GM12878 (cell line): Measurements from ENCODE around the gene UNC5CL. TPM values are rescaled to one million over a fixed set of nuclear protein-coding genes. Genes with fewer than 3 reads are reported as not detected.

Source experiments
- BMI1 ChIP-seq: fragments of 450-650 bp; IDR thresholded peaks from 2 replicates; pipeline ENCODE4 v1.6.1; 2016; ENCODE audit warnings: mild to moderate bottlenecking, moderate library complexity, borderline replicate concordance
- EZH2 ChIP-seq: IDR thresholded peaks from 2 replicates; pipeline ENCODE4 v1.6.1; 2012; ENCODE audit warnings: low read depth, mild to moderate bottlenecking, control low read depth, inconsistent platforms, low read length, borderline replicate concordance; ENCODE audit not compliant: control insufficient read depth
- MYC ChIP-seq: IDR thresholded peaks from 2 replicates; pipeline ENCODE4 v1.6.1; 2011; ENCODE audit warnings: mild to moderate bottlenecking, low read length, moderate library complexity, inconsistent platforms; ENCODE audit not compliant: insufficient read depth, insufficient replicate concordance, insufficient read length, severe bottlenecking
- NFXL1 ChIP-seq: fragments of 450-650 bp; IDR thresholded peaks from 2 replicates; pipeline ENCODE4 v1.6.1; 2017; ENCODE audit warnings: antibody characterized with exemption, mild to moderate bottlenecking, borderline replicate concordance
- TBL1XR1 ChIP-seq: IDR thresholded peaks from 2 replicates; pipeline ENCODE4 v1.6.1; 2012; ENCODE audit warnings: low read depth, low read length, improper control_type of control experiment
- TCF7 ChIP-seq: IDR thresholded peaks from 2 replicates; pipeline ENCODE4 v1.6.1; 2014; ENCODE audit warnings: antibody characterized with exemption, borderline replicate concordance
- polyA plus RNA-seq, 11 experiments: library from polyadenylated mRNA; depleted of rRNA in 4 of 11; unstranded in 6 of 11; stranded (reverse) in 5 of 11; fragments of >200 nt; fragmentation: Nextera tagmentation in 4 of 11; fragmentation: Illumina TruSeq in 1 of 11; extraction: Ambion mirVana in 4 of 11; extraction: Trizol in 1 of 11; gene quantifications; 1 replicate in 1 of 11; 2 replicates in 10 of 11; pipeline versions ENCODE4 v1.2.1 to v1.2.3, GENCODE V29; 2011 to 2016; ENCODE audit warnings: inconsistent platforms in 2 of 11, missing spikeins in 2 of 11, low read depth in 1 of 11
- total RNA-seq, 4 experiments: library from RNA; depleted of rRNA in 3 of 4; stranded (reverse); fragments of >200 nt in 3 of 4; fragmentation: Illumina TruSeq in 1 of 4; extraction: Trizol in 1 of 4; gene quantifications; 2 replicates each; pipeline versions ENCODE4 v1.2.1 to v1.2.3, GENCODE V29; 2013 to 2021
- TF ChIP-seq, protein P1 (sequence below): fragments of 450-650 bp; IDR thresholded peaks from 2 replicates; pipeline ENCODE4 v1.6.1; 2017; ENCODE audit warnings: mild to moderate bottlenecking, low read depth, inconsistent platforms; ENCODE audit not compliant: poor library complexity, severe bottlenecking
- TF ChIP-seq, protein P2 (sequence below): fragments of 450-650 bp; IDR thresholded peaks from 2 replicates; pipeline ENCODE4 v1.6.1; 2017; ENCODE audit warnings: antibody characterized with exemption, mild to moderate bottlenecking, moderate library complexity
- TF ChIP-seq, protein P3 (sequence below): fragments of 450-650 bp; IDR thresholded peaks from 2 replicates; pipeline ENCODE4 v1.6.1; 2017; ENCODE audit warnings: mild to moderate bottlenecking, moderate library complexity
- TF ChIP-seq, protein P4 (sequence below): IDR thresholded peaks from 2 replicates; pipeline ENCODE4 v1.6.1; 2012; ENCODE audit warnings: improper control_type of control experiment, low read depth, low read length; ENCODE audit not compliant: insufficient replicate concordance
- TF ChIP-seq, protein P5 (sequence below): fragments of 450-650 bp; IDR thresholded peaks from 2 replicates; pipeline ENCODE4 v1.6.1; 2017; ENCODE audit warnings: borderline replicate concordance

Gene UNC5CL
- total and polyA plus RNA-seq, 10 of the 15 experiments (the other 5 are each of a cell fraction or from before 2014, with no cell fraction given), result 0.11 to 1.2 (median 0.46) TPM; not detected in 1

DNA sequence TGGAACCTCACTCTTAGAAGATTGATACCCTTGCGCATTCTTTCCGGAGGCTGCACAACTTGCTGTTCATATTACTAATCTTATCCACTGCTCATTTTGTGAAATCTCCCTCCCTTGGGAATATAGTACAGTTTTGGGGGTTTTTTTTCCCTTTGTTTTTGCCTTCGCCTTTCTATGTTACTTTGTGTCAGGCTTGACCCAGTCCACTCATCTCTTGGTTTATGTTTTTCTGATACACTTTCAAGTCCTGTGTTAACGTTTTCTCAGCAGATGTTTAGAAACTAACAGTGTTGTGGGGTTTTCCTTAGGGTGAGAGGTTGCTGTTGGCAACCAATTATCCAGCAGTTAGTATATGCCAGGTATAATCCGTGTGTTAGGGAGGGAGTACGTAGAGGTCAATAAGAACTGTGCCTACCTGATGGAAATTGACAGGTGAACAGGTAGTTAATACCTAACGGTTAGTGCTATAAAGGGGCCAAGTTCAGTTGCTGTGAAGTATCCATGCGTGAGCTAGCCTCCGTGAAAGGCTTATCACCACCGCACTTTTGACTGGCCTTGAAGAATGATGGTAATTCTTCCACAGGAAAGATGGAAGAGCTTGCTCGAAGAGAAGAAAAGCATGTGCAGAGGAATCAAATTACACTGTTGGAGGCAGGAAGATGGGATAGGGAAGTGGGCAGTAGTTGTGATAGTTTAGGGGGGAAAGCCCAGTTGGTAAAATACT is 35.1 kb upstream of the UNC5CL start (continued):
- TF ChIP-seq BMI1, result peak; percentile 63; the same call in 1 of the 2 replicates
- TF ChIP-seq, protein P1, sequence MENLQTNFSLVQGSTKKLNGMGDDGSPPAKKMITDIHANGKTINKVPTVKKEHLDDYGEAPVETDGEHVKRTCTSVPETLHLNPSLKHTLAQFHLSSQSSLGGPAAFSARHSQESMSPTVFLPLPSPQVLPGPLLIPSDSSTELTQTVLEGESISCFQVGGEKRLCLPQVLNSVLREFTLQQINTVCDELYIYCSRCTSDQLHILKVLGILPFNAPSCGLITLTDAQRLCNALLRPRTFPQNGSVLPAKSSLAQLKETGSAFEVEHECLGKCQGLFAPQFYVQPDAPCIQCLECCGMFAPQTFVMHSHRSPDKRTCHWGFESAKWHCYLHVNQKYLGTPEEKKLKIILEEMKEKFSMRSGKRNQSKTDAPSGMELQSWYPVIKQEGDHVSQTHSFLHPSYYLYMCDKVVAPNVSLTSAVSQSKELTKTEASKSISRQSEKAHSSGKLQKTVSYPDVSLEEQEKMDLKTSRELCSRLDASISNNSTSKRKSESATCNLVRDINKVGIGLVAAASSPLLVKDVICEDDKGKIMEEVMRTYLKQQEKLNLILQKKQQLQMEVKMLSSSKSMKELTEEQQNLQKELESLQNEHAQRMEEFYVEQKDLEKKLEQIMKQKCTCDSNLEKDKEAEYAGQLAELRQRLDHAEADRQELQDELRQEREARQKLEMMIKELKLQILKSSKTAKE, result no peak
- TF ChIP-seq, protein P2, sequence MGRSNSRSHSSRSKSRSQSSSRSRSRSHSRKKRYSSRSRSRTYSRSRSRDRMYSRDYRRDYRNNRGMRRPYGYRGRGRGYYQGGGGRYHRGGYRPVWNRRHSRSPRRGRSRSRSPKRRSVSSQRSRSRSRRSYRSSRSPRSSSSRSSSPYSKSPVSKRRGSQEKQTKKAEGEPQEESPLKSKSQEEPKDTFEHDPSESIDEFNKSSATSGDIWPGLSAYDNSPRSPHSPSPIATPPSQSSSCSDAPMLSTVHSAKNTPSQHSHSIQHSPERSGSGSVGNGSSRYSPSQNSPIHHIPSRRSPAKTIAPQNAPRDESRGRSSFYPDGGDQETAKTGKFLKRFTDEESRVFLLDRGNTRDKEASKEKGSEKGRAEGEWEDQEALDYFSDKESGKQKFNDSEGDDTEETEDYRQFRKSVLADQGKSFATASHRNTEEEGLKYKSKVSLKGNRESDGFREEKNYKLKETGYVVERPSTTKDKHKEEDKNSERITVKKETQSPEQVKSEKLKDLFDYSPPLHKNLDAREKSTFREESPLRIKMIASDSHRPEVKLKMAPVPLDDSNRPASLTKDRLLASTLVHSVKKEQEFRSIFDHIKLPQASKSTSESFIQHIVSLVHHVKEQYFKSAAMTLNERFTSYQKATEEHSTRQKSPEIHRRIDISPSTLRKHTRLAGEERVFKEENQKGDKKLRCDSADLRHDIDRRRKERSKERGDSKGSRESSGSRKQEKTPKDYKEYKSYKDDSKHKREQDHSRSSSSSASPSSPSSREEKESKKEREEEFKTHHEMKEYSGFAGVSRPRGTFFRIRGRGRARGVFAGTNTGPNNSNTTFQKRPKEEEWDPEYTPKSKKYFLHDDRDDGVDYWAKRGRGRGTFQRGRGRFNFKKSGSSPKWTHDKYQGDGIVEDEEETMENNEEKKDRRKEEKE, result no peak
- TF ChIP-seq, protein P3, sequence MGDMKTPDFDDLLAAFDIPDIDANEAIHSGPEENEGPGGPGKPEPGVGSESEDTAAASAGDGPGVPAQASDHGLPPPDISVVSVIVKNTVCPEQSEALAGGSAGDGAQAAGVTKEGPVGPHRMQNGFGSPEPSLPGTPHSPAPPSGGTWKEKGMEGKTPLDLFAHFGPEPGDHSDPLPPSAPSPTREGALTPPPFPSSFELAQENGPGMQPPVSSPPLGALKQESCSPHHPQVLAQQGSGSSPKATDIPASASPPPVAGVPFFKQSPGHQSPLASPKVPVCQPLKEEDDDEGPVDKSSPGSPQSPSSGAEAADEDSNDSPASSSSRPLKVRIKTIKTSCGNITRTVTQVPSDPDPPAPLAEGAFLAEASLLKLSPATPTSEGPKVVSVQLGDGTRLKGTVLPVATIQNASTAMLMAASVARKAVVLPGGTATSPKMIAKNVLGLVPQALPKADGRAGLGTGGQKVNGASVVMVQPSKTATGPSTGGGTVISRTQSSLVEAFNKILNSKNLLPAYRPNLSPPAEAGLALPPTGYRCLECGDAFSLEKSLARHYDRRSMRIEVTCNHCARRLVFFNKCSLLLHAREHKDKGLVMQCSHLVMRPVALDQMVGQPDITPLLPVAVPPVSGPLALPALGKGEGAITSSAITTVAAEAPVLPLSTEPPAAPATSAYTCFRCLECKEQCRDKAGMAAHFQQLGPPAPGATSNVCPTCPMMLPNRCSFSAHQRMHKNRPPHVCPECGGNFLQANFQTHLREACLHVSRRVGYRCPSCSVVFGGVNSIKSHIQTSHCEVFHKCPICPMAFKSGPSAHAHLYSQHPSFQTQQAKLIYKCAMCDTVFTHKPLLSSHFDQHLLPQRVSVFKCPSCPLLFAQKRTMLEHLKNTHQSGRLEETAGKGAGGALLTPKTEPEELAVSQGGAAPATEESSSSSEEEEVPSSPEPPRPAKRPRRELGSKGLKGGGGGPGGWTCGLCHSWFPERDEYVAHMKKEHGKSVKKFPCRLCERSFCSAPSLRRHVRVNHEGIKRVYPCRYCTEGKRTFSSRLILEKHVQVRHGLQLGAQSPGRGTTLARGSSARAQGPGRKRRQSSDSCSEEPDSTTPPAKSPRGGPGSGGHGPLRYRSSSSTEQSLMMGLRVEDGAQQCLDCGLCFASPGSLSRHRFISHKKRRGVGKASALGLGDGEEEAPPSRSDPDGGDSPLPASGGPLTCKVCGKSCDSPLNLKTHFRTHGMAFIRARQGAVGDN, result no peak
- TF ChIP-seq, protein P4, sequence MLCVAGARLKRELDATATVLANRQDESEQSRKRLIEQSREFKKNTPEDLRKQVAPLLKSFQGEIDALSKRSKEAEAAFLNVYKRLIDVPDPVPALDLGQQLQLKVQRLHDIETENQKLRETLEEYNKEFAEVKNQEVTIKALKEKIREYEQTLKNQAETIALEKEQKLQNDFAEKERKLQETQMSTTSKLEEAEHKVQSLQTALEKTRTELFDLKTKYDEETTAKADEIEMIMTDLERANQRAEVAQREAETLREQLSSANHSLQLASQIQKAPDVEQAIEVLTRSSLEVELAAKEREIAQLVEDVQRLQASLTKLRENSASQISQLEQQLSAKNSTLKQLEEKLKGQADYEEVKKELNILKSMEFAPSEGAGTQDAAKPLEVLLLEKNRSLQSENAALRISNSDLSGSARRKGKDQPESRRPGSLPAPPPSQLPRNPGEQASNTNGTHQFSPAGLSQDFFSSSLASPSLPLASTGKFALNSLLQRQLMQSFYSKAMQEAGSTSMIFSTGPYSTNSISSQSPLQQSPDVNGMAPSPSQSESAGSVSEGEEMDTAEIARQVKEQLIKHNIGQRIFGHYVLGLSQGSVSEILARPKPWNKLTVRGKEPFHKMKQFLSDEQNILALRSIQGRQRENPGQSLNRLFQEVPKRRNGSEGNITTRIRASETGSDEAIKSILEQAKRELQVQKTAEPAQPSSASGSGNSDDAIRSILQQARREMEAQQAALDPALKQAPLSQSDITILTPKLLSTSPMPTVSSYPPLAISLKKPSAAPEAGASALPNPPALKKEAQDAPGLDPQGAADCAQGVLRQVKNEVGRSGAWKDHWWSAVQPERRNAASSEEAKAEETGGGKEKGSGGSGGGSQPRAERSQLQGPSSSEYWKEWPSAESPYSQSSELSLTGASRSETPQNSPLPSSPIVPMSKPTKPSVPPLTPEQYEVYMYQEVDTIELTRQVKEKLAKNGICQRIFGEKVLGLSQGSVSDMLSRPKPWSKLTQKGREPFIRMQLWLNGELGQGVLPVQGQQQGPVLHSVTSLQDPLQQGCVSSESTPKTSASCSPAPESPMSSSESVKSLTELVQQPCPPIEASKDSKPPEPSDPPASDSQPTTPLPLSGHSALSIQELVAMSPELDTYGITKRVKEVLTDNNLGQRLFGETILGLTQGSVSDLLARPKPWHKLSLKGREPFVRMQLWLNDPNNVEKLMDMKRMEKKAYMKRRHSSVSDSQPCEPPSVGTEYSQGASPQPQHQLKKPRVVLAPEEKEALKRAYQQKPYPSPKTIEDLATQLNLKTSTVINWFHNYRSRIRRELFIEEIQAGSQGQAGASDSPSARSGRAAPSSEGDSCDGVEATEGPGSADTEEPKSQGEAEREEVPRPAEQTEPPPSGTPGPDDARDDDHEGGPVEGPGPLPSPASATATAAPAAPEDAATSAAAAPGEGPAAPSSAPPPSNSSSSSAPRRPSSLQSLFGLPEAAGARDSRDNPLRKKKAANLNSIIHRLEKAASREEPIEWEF, result no peak
- no peak for TF ChIP-seq TCF7
- TF ChIP-seq TBL1XR1, result no peak; the same call in 1 of the 2 replicates
- no peak for TF ChIP-seq NFXL1
- TF ChIP-seq, protein P5, sequence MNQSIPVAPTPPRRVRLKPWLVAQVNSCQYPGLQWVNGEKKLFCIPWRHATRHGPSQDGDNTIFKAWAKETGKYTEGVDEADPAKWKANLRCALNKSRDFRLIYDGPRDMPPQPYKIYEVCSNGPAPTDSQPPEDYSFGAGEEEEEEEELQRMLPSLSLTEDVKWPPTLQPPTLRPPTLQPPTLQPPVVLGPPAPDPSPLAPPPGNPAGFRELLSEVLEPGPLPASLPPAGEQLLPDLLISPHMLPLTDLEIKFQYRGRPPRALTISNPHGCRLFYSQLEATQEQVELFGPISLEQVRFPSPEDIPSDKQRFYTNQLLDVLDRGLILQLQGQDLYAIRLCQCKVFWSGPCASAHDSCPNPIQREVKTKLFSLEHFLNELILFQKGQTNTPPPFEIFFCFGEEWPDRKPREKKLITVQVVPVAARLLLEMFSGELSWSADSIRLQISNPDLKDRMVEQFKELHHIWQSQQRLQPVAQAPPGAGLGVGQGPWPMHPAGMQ, result no peak
- TF ChIP-seq EZH2, result no peak
- no peak for TF ChIP-seq MYC
